RWPE2 (cell line): ENCODE data around the gene TNS3.

Source experiments
- ATAC-seq: fragments of 200-7000 bp; cut with Tn5 transposase; 3 replicates; pipeline ENCODE4 v1.9.1; 2021; ENCODE audit warnings: low read depth
- DNase-seq: peaks from one replicate; pipeline ENCODE4 v3.0.0-alpha.2; 2020; ENCODE audit warnings: low spot score
- H3K27ac ChIP-seq: fragments of 450-650 bp; 2 replicates; pipeline ENCODE4 v1.5.1; 2017; ENCODE audit warnings: mild to moderate bottlenecking; ENCODE audit not compliant: poor library complexity, severe bottlenecking
- H3K27me3 ChIP-seq: fragments of 250-450 bp; sonication (Bioruptor Pico); 2 replicates; pipeline ENCODE4 v1.5.1; 2021; ENCODE audit warnings: mild to moderate bottlenecking, moderate library complexity; ENCODE audit not compliant: insufficient read depth, poor library complexity, severe bottlenecking
- H3K36me3 ChIP-seq: fragments of 250-450 bp; sonication (Bioruptor Pico); 2 replicates; pipeline ENCODE4 v1.5.1; 2020; ENCODE audit warnings: low read depth, mild to moderate bottlenecking, moderate library complexity
- H3K4me1 ChIP-seq: fragments of 250-450 bp; sonication (Bioruptor Pico); 2 replicates; pipeline ENCODE4 v1.5.1; 2021; ENCODE audit warnings: mild to moderate bottlenecking, moderate library complexity; ENCODE audit not compliant: insufficient read depth, poor library complexity, severe bottlenecking
- H3K4me3 ChIP-seq: fragments of 250-450 bp; sonication (Bioruptor Pico); 2 replicates; pipeline ENCODE4 v1.5.1; 2021; ENCODE audit warnings: mild to moderate bottlenecking, moderate library complexity; ENCODE audit not compliant: severe bottlenecking
- H3K9me3 ChIP-seq: fragments of 250-450 bp; sonication (Bioruptor Pico); 2 replicates; pipeline ENCODE4 v1.5.1; 2021; ENCODE audit warnings: mild to moderate bottlenecking, moderate library complexity; ENCODE audit not compliant: severe bottlenecking
- CTCF ChIP-seq: fragments of 450-650 bp; IDR thresholded peaks from one replicate; pipeline ENCODE4 v1.5.1; 2017; ENCODE audit warnings: mild to moderate bottlenecking, moderate library complexity; ENCODE audit not compliant: poor library complexity, severe bottlenecking

TNS3 gene

GRCh38 chr7:47460251-47460989, 121.5 kb downstream of the TNS3 start:
- TF ChIP-seq CTCF, result no peak
- Histone ChIP-seq H3K36me3 (peaks cover under 1% of the 10 kb centered on the region; the same call in 1 of the 2 replicates), H3K27me3 (no peaks in the 10 kb centered on the region), H3K4me3 (no peak overlapping the region), H3K4me1 (peaks cover 3% of the 10 kb centered on the region), H3K27ac (no peak overlapping the region), H3K9me3 (no peaks in the 10 kb centered on the region)
- ATAC-seq, result no peak
- no peak for DNase-seq

GRCh38 chr7:47458486-47458885, 123.4 kb downstream of the TNS3 start:
- no peak overlapping the region for H3K4me3 ChIP-seq
- no peak for ATAC-seq
- H3K4me1 ChIP-seq, result peaks cover 15% of the 10 kb centered on the region
- no peak for DNase-seq
- TF ChIP-seq CTCF, result no peak
- H3K36me3 ChIP-seq, result no peaks in the 10 kb centered on the region
- H3K27me3 ChIP-seq, result no peaks in the 10 kb centered on the region
- H3K27ac ChIP-seq, result no peak overlapping the region
- no peaks in the 10 kb centered on the region for H3K9me3 ChIP-seq

GRCh38 chr7:47458057-47458456, 123.9 kb downstream of the TNS3 start:
- no peak for DNase-seq
- no peak overlapping the region for H3K4me3 ChIP-seq
- TF ChIP-seq CTCF, result no peak
- H3K36me3 ChIP-seq, result no peaks in the 10 kb centered on the region
- ATAC-seq, result no peak
- peaks cover 19% of the 10 kb centered on the region for H3K4me1 ChIP-seq
- H3K9me3 ChIP-seq, result no peaks in the 10 kb centered on the region
- no peak overlapping the region for H3K27ac ChIP-seq
- no peaks in the 10 kb centered on the region for H3K27me3 ChIP-seq

GRCh38 chr7:47456210-47456955, 125.5 kb downstream of the TNS3 start:
- TF ChIP-seq CTCF, result no peak
- no peak overlapping the region for H3K4me3 ChIP-seq
- H3K9me3 ChIP-seq, result no peaks in the 10 kb centered on the region
- H3K4me1 ChIP-seq, result peaks cover 29% of the 10 kb centered on the region
- H3K36me3 ChIP-seq, result 0 out of 2 replicates have a peak, but pooled peaks cover 4% of the 10 kb centered on the region
- no peaks in the 10 kb centered on the region for H3K27me3 ChIP-seq
- H3K27ac ChIP-seq, result no peak overlapping the region
- DNase-seq (no peak), ATAC-seq (no peak)

- no peak for TF ChIP-seq CTCF
- ATAC-seq (no peak), DNase-seq (no peak)
- H3K4me3 ChIP-seq, result no peak overlapping the region
- peaks cover 29% of the 10 kb centered on the region for H3K4me1 ChIP-seq
- no peak overlapping the region for H3K27ac ChIP-seq
- H3K36me3 ChIP-seq, result 0 out of 2 replicates have a peak, but pooled peaks cover 4% of the 10 kb centered on the region
- no peaks in the 10 kb centered on the region for H3K27me3 ChIP-seq
- H3K9me3 ChIP-seq, result no peaks in the 10 kb centered on the region
Measured at GRCh38 chr7:47455872-47456185, 126.1 kb downstream of the TNS3 start.
